ENCODE data around the gene AGAP3. TPM values are rescaled to one million over a fixed set of nuclear protein-coding genes. Genes with fewer than 3 reads are reported as not detected.

The AGAP3 gene
- polyA plus RNA-seq, 1 donor (not counting 4 experiments of a cell fraction or from before 2014, with no cell fraction given) = 64.3 TPM

GRCh38 chr7:151177310-151177709, 91.0 kb downstream of the AGAP3 start:
- H3K4me1 ChIP-seq (ENCODE audit: control insufficient read depth, extremely low read depth, insufficient read depth, low read length) = no peaks in the 10 kb centered on the region
- TF ChIP-seq CTCF (optimal IDR thresholded peaks at IDR 0.05 in 1 of 3, IDR thresholded peaks at IDR 0.05 in 1 of 3, conservative IDR thresholded peaks at IDR 0.05 in 1 of 3; ENCODE audit: extremely low read depth in 1 of 3, insufficient read depth in 2 of 3, low read length in 3 of 3) (no peak), EZH2 (IDR thresholded peaks at IDR 0.05; ENCODE audit: low read length) (no peak)
- dilution Hi-C loops (cut with MboI; ENCODE audit: extremely low pct_ligation_motif_present, low sequenced_read_pairs) = no loop called here
- H3K9ac ChIP-seq (ENCODE audit: control insufficient read depth, extremely low read depth, insufficient read depth, low read length) = no peak overlapping the region
- no peak overlapping the region for H2AFZ ChIP-seq (ENCODE audit: control insufficient read depth, low read length)
- no peak for FAIRE-seq
- no peaks in the 10 kb centered on the region for H3K36me3 ChIP-seq (ENCODE audit: control insufficient read depth in 2 of 2, extremely low read depth in 1 of 2, insufficient read depth in 2 of 2, low read length in 2 of 2)
- no peaks in the 10 kb centered on the region for H3K79me2 ChIP-seq (ENCODE audit: control insufficient read depth, insufficient read depth, low read length)
- H4K20me1 ChIP-seq (ENCODE audit: control insufficient read depth, extremely low read depth, insufficient read depth, low read length) = no peaks in the 10 kb centered on the region
- no peaks in the 10 kb centered on the region for H3K9me1 ChIP-seq (ENCODE audit: control insufficient read depth, extremely low read depth, insufficient read depth, low read length)
- no peak overlapping the region for H3K4me2 ChIP-seq (ENCODE audit: control insufficient read depth, extremely low read depth, insufficient read depth, low read depth, low read length)
- no peaks in the 10 kb centered on the region for H3K9me3 ChIP-seq (ENCODE audit: control insufficient read depth, low read depth, low read length)
- DNase-seq (ENCODE audit: low read depth, low spot score) = no peak
- H3K4me3 ChIP-seq (ENCODE audit: control insufficient read depth in 2 of 3, extremely low read depth in 1 of 3, insufficient read depth in 2 of 3, low read depth in 1 of 3, low read length in 3 of 3) = no peak overlapping the region
- H3K27ac ChIP-seq (ENCODE audit: control insufficient read depth, insufficient read depth, low read length) = no peak overlapping the region
- peaks cover 31% of the 10 kb centered on the region for H3K27me3 ChIP-seq (ENCODE audit: control insufficient read depth, extremely low read depth, insufficient read depth, low read length)

- no peak overlapping the region for H3K9ac ChIP-seq (ENCODE audit: control insufficient read depth, extremely low read depth, insufficient read depth, low read length)
- DNase-seq (ENCODE audit: low read depth, low spot score) (no peak), FAIRE-seq (no peak)
- dilution Hi-C loops (cut with MboI; ENCODE audit: extremely low pct_ligation_motif_present, low sequenced_read_pairs) = no loop called here
- no peak overlapping the region for H2AFZ ChIP-seq (ENCODE audit: control insufficient read depth, low read length)
- H3K4me3 ChIP-seq (ENCODE audit: control insufficient read depth in 2 of 3, extremely low read depth in 1 of 3, insufficient read depth in 2 of 3, low read depth in 1 of 3, low read length in 3 of 3) = no peak overlapping the region
- H3K4me1 ChIP-seq (ENCODE audit: control insufficient read depth, extremely low read depth, insufficient read depth, low read length) = no peaks in the 10 kb centered on the region
- no peak overlapping the region for H3K27ac ChIP-seq (ENCODE audit: control insufficient read depth, insufficient read depth, low read length)
- no peaks in the 10 kb centered on the region for H4K20me1 ChIP-seq (ENCODE audit: control insufficient read depth, extremely low read depth, insufficient read depth, low read length)
- H3K27me3 ChIP-seq (ENCODE audit: control insufficient read depth, extremely low read depth, insufficient read depth, low read length) = peaks cover 26% of the 10 kb centered on the region
- H3K9me3 ChIP-seq (ENCODE audit: control insufficient read depth, low read depth, low read length) = no peaks in the 10 kb centered on the region
- H3K36me3 ChIP-seq (ENCODE audit: control insufficient read depth in 2 of 2, extremely low read depth in 1 of 2, insufficient read depth in 2 of 2, low read length in 2 of 2) = no peaks in the 10 kb centered on the region
- no peak overlapping the region for H3K4me2 ChIP-seq (ENCODE audit: control insufficient read depth, extremely low read depth, insufficient read depth, low read depth, low read length)
- H3K79me2 ChIP-seq (ENCODE audit: control insufficient read depth, insufficient read depth, low read length) = no peaks in the 10 kb centered on the region
- no peaks in the 10 kb centered on the region for H3K9me1 ChIP-seq (ENCODE audit: control insufficient read depth, extremely low read depth, insufficient read depth, low read length)
- no peak for TF ChIP-seq CTCF (optimal IDR thresholded peaks at IDR 0.05 in 1 of 3, IDR thresholded peaks at IDR 0.05 in 1 of 3, conservative IDR thresholded peaks at IDR 0.05 in 1 of 3; ENCODE audit: extremely low read depth in 1 of 3, insufficient read depth in 2 of 3, low read length in 3 of 3)
These were observed 92.0 kb downstream of the AGAP3 start for GRCh38 chr7:151178236-151178635.
